ENCODE measurements around the gene C10orf71. TPM values are rescaled to one million over a fixed set of nuclear protein-coding genes. Genes with fewer than 3 reads are reported as not detected.

The C10orf71 gene
- polyA plus RNA-seq, 1 donor from 2014 or later, result not detected

DNA sequence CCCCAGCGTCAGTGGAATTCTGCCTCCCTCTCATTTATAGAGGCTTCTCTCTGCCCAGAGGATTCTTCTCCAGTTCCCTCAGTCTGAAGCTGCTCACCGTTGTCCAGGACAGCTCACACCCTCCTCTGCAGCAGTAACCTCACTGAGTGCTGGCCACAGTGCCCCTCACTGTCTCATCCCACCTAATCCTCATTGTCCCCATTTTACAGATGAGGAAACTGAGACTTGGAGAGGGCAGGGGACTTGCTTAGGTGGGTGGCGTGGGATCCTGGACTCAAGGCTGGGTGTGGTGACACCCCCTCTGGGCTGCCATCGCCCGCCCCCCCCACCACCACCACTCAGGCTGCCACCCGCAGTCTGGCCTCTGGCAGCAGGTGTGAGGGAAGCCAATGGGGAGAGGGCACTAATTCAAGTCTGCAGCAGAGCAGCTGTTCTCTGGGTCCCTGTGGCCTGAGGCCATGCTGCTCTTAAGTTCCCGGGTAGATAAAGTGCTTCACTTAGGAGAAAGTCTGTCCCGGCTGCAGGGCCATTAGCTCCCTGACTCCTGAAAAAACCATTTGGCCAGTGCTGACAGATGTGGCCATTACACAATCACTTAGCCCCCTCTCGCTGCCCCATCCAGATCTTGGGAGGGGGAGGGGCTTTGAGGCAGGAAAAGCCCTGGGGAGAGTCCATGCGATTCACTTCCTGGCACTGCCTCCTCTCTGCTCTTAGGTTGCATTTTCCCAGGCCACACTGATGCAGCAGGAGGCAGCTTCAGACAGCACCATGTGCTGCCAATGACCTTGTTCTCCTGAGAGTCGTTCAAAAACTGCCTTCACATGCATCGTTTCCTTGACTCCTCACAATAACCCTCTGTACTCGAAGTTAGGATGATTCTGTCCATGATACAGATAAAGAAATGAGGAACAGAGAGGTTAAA, 60.6 kb downstream of the C10orf71 start (continued):
- TF ChIP-seq POLR2AphosphoS5 (IDR thresholded peaks at IDR 0.05), result no peak

DNA sequence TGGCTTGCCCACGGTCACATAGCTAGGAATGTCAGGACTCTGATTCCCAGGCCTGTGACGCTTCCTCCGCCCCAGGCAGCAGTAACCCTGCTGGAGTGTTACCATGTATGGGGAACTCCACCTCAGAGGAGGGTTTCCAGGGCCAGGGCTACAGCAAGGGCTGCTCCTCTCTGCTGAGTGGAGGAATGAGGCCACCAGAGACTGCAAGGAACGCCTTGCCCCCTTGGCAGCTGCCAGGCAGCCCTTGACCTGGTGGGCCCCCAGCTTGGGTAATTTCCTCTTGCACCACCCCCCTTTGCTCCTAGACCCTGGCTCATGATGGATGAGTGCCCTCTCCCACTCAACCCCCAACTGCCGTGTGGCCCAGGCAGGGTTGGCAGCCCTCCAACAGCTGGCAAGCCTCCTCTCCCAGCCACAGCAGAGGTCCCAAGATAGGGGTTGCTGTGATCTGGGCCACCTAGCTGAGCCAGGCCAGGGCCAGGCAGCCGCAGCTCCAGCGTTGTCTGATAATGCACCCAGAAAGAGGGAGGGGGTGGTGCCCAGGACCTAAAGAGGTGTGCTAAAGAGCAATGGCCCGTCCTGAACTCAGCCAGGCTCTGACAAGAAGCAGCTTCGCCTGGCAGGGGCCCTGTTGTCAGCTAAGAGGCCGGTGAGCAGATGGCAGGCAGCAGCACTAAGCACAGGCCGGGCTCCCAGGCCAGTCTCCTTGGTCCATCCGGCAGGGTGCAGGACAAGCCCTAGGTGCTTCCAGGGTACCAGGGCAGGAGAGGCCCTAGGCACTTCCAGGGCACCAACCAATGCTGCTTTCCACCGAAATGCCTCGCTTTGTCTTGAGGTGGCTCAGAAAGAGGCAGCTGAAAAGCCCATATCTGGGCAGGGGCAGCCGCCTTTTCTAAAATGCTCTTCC, 61.6 kb downstream of the C10orf71 start:
- H3K27me3 ChIP-seq (ENCODE audit: insufficient read depth, low read depth, low read length), result no peaks in the 10 kb centered on the region
- no peak overlapping the region for H3K27ac ChIP-seq (ENCODE audit: low read length)
- H3F3A ChIP-seq (ENCODE audit: insufficient read depth, low read length, poor library complexity, severe bottlenecking), result no peaks in the 10 kb centered on the region
- no peaks in the 10 kb centered on the region for H3K9me2 ChIP-seq (ENCODE audit: insufficient read depth, low read length)
- H3K36me3 ChIP-seq (ENCODE audit: insufficient read depth, low read length), result no peaks in the 10 kb centered on the region
- H3K9ac ChIP-seq (ENCODE audit: low read length), result no peak overlapping the region
- no peaks in the 10 kb centered on the region for H4K20me1 ChIP-seq (ENCODE audit: insufficient read depth)
- peaks cover 4% of the 10 kb centered on the region for H3K9me3 ChIP-seq (ENCODE audit: low read length)
- no peak overlapping the region for H2AFZ ChIP-seq (ENCODE audit: low read depth, low read length)
- TF ChIP-seq EP300 (conservative IDR thresholded peaks at IDR 0.05; ENCODE audit: poor library complexity, severe bottlenecking), result no peak
- TF ChIP-seq SMC3 (conservative IDR thresholded peaks at IDR 0.05; ENCODE audit: poor library complexity), result no peak
- TF ChIP-seq, protein P1, sequence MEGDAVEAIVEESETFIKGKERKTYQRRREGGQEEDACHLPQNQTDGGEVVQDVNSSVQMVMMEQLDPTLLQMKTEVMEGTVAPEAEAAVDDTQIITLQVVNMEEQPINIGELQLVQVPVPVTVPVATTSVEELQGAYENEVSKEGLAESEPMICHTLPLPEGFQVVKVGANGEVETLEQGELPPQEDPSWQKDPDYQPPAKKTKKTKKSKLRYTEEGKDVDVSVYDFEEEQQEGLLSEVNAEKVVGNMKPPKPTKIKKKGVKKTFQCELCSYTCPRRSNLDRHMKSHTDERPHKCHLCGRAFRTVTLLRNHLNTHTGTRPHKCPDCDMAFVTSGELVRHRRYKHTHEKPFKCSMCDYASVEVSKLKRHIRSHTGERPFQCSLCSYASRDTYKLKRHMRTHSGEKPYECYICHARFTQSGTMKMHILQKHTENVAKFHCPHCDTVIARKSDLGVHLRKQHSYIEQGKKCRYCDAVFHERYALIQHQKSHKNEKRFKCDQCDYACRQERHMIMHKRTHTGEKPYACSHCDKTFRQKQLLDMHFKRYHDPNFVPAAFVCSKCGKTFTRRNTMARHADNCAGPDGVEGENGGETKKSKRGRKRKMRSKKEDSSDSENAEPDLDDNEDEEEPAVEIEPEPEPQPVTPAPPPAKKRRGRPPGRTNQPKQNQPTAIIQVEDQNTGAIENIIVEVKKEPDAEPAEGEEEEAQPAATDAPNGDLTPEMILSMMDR (IDR thresholded peaks at IDR 0.05; ENCODE audit: poor library complexity, severe bottlenecking), result no peak
- no peak for TF ChIP-seq POLR2AphosphoS5 (IDR thresholded peaks at IDR 0.05)
- TF ChIP-seq TAF1 (IDR thresholded peaks at IDR 0.05; ENCODE audit: low read depth), result no peak
- TF ChIP-seq EZH2 (IDR thresholded peaks at IDR 0.05; ENCODE audit: borderline replicate concordance, insufficient read depth, low read length, poor library complexity, severe bottlenecking), result no peak
- TF ChIP-seq, protein P2, sequence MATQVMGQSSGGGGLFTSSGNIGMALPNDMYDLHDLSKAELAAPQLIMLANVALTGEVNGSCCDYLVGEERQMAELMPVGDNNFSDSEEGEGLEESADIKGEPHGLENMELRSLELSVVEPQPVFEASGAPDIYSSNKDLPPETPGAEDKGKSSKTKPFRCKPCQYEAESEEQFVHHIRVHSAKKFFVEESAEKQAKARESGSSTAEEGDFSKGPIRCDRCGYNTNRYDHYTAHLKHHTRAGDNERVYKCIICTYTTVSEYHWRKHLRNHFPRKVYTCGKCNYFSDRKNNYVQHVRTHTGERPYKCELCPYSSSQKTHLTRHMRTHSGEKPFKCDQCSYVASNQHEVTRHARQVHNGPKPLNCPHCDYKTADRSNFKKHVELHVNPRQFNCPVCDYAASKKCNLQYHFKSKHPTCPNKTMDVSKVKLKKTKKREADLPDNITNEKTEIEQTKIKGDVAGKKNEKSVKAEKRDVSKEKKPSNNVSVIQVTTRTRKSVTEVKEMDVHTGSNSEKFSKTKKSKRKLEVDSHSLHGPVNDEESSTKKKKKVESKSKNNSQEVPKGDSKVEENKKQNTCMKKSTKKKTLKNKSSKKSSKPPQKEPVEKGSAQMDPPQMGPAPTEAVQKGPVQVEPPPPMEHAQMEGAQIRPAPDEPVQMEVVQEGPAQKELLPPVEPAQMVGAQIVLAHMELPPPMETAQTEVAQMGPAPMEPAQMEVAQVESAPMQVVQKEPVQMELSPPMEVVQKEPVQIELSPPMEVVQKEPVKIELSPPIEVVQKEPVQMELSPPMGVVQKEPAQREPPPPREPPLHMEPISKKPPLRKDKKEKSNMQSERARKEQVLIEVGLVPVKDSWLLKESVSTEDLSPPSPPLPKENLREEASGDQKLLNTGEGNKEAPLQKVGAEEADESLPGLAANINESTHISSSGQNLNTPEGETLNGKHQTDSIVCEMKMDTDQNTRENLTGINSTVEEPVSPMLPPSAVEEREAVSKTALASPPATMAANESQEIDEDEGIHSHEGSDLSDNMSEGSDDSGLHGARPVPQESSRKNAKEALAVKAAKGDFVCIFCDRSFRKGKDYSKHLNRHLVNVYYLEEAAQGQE (IDR thresholded peaks at IDR 0.05; ENCODE audit: borderline replicate concordance), result no peak
- no peak for TF ChIP-seq RAD21 (conservative IDR thresholded peaks at IDR 0.05)
- TF ChIP-seq MXI1 (conservative IDR thresholded peaks at IDR 0.05; ENCODE audit: poor library complexity, severe bottlenecking), result no peak
- no peak overlapping the region for H3K4me2 ChIP-seq (ENCODE audit: low read length)
- H3K4me3 ChIP-seq (ENCODE audit: low read length), result no peak overlapping the region
- no peaks in the 10 kb centered on the region for H3K79me2 ChIP-seq (replicated peaks; ENCODE audit: insufficient read depth, low read length)

Data from neural cell (in vitro differentiated cells).